A549 (cell line): ENCODE data around the gene CDH6. TPM values are rescaled to one million over a fixed set of nuclear protein-coding genes. Genes with fewer than 3 reads are reported as not detected.

Experiments
- ATAC-seq, 2 experiments: fragments of 200-7000 bp in 1 of 2; fragments of >200 bp in 1 of 2; cut with Nextera tagmentation in 1 of 2; cut with Tn5 transposase in 1 of 2; 3 replicates each; pipeline versions ENCODE4 v1.8.0 to v1.9.1; 2018 to 2020; ENCODE audit warnings: mild to moderate bottlenecking in 1 of 2, moderate library complexity in 1 of 2
- CTCF ChIA-PET: fragments of 300-600 bp; sonication (Branson Sonifier 250); formaldehyde crosslinking; extraction: SDS; loops from one replicate; lab custom pipeline; 2021; ENCODE audit warnings: antibody characterized with exemption, inconsistent platforms; lab: Yijun Ruan, JAX
- POLR2A ChIA-PET: fragments of 350-600 bp; formaldehyde crosslinking; extraction: SDS; loops from one replicate; lab custom pipeline; 2021; ENCODE audit warnings: antibody characterized with exemption, inconsistent platforms; lab: Yijun Ruan, JAX
- DNase-seq, 2 experiments: peaks; one replicate each; pipeline versions ENCODE4 v3.0.0 to v3.0.0-alpha.2; 2011 to 2016; ENCODE audit warnings: low read depth in 1 of 2, low spot score in 1 of 2
- FAIRE-seq: peaks from 2 replicates; lab custom pipeline; 2011; peaks lifted over from hg19 to GRCh38; lab: Jason Lieb, UNC
- H3K27ac ChIP-seq, 2 experiments: fragments of >200 bp; sonication (Bioruptor Twin); formaldehyde crosslinking; 3 replicates each; pipeline ENCODE4 v1.5.1; 2016 to 2017
- H3K4me1 ChIP-seq: fragments of >200 bp; sonication (Bioruptor Twin); formaldehyde crosslinking; 3 replicates; pipeline ENCODE4 v1.6.1; 2016
- H3K4me2 ChIP-seq: fragments of >200 bp; sonication (Bioruptor Twin); formaldehyde crosslinking; 3 replicates; pipeline ENCODE4 v1.6.1; 2016
- H3K4me3 ChIP-seq: fragments of >200 bp; sonication (Bioruptor Twin); formaldehyde crosslinking; 3 replicates; pipeline ENCODE4 v1.5.1; 2016
- H3K9me3 ChIP-seq: fragments of >200 bp; sonication (Bioruptor Twin); formaldehyde crosslinking; 3 replicates; pipeline ENCODE4 v1.6.1; 2016
- CHD2 ChIP-seq: fragments of 150-350 bp; IDR thresholded peaks from 2 replicates; pipeline ENCODE4 v1.6.1; 2014; ENCODE audit warnings: low read length; ENCODE audit not compliant: partially characterized antibody
- CHD4 ChIP-seq: fragments of 200-600 bp; sonication (generic); IDR thresholded peaks from 2 replicates; pipeline ENCODE4 v1.6.1; 2016; ENCODE audit warnings: antibody characterized with exemption, mild to moderate bottlenecking, borderline replicate concordance
- FOXS1 ChIP-seq: fragments of 250-450 bp; sonication (Bioruptor Pico); IDR thresholded peaks from 2 replicates; pipeline ENCODE4 v1.5.0; 2020; ENCODE audit warnings: mild to moderate bottlenecking, moderate library complexity
- HEYL ChIP-seq: fragments of 250-450 bp; sonication (Bioruptor Pico); IDR thresholded peaks from 2 replicates; pipeline ENCODE4 v1.8.0; 2021; ENCODE audit warnings: mild to moderate bottlenecking, moderate library complexity
- HOXB5 ChIP-seq: fragments of 250-450 bp; sonication (Bioruptor Pico); IDR thresholded peaks from 2 replicates; pipeline ENCODE4 v1.5.0; 2020; ENCODE audit warnings: mild to moderate bottlenecking, moderate library complexity
- JUNB ChIP-seq: fragments of >200 bp; sonication (Bioruptor Twin); formaldehyde crosslinking; IDR thresholded peaks from 2 replicates; pipeline ENCODE4 v1.6.1; 2016
- KDM1A ChIP-seq: fragments of 200-600 bp; sonication (generic); IDR thresholded peaks from 2 replicates; pipeline ENCODE4 v1.6.1; 2016; ENCODE audit warnings: low read depth, mild to moderate bottlenecking
- MYC ChIP-seq: IDR thresholded peaks from 2 replicates; pipeline ENCODE4 v1.6.1; 2012; ENCODE audit warnings: mild to moderate bottlenecking, inconsistent platforms, low read length, improper control_type of control experiment, borderline replicate concordance
- NPAS2 ChIP-seq: fragments of 250-450 bp; sonication (Bioruptor Pico); IDR thresholded peaks from 2 replicates; pipeline ENCODE4 v1.8.0; 2022; ENCODE audit warnings: mild to moderate bottlenecking, moderate library complexity, borderline replicate concordance
- NR3C1 ChIP-seq: fragments of >200 bp; sonication (Bioruptor Twin); formaldehyde crosslinking; IDR thresholded peaks from 3 replicates; pipeline ENCODE4 v1.6.1; 2017
- PHF8 ChIP-seq: fragments of 200-600 bp; sonication (generic); IDR thresholded peaks from 2 replicates; pipeline ENCODE4 v1.6.1; 2016; ENCODE audit warnings: low read depth, mild to moderate bottlenecking, antibody characterized with exemption, moderate library complexity, borderline replicate concordance
- POLR2AphosphoS2 ChIP-seq: conservative IDR thresholded peaks from 2 replicates; pipeline ENCODE4 v1.6.1; 2012; ENCODE audit warnings: low read length, improper control_type of control experiment, inconsistent platforms
- RCOR1 ChIP-seq: fragments of 150-350 bp; IDR thresholded peaks from 2 replicates; pipeline ENCODE4 v1.6.1; 2014; ENCODE audit warnings: antibody characterized with exemption, low read length, low read depth
- REST ChIP-seq: fragments of 200-600 bp; sonication (generic); IDR thresholded peaks from 2 replicates; pipeline ENCODE4 v1.6.1; 2016; ENCODE audit warnings: antibody characterized with exemption, mild to moderate bottlenecking, moderate library complexity
- RFX5 ChIP-seq: fragments of 450-650 bp; IDR thresholded peaks from 2 replicates; pipeline ENCODE4 v1.7.1; 2014; ENCODE audit warnings: antibody characterized with exemption, mild to moderate bottlenecking, moderate library complexity
- RNF2 ChIP-seq: fragments of 200-600 bp; sonication (generic); IDR thresholded peaks from 2 replicates; pipeline ENCODE4 v1.6.1; 2016; ENCODE audit warnings: low read depth, mild to moderate bottlenecking, antibody characterized with exemption, moderate library complexity, borderline replicate concordance
- SMC3 ChIP-seq: fragments of >200 bp; sonication (Bioruptor Twin); formaldehyde crosslinking; IDR thresholded peaks from 3 replicates; pipeline ENCODE4 v1.6.1; 2018; ENCODE audit warnings: inconsistent platforms
- TP53 ChIP-seq: fragments of 250-450 bp; sonication (Bioruptor Pico); IDR thresholded peaks from 2 replicates; pipeline ENCODE4 v1.5.0; 2021; ENCODE audit warnings: mild to moderate bottlenecking, moderate library complexity
- WGBS: methylation state at CpG from one replicate; pipeline ENCODE4 v1.1.6; 2017; ENCODE audit errors: missing lambda C conversion rate; 5-methylcytosine and 5-hydroxymethylcytosine counted together
- polyA plus RNA-seq, 4 experiments: library from polyadenylated mRNA; depleted of rRNA in 3 of 4; stranded (reverse); fragments of >200 nt; fragmentation: RNase III in 1 of 4; extraction: RNeasy Plus Mini Kit Qiagen cat#74134 plus additional on column Dnase treatment in 1 of 4; gene quantifications; 2 replicates in 3 of 4; 3 replicates in 1 of 4; pipeline ENCODE4 v1.2.3, GENCODE V29; 2011 to 2017
- TF ChIP-seq, protein P1 (sequence below): fragments of 450-650 bp; IDR thresholded peaks from 2 replicates; pipeline ENCODE4 v1.6.1; 2014; ENCODE audit warnings: antibody characterized with exemption

CDH6 gene
- polyA plus RNA-seq, 2 of the 4 experiments (the other 2 are of a cell fraction): 0.25 to 0.61 TPM

GRCh38 chr5:31303688-31304087, 110.2 kb downstream of the CDH6 start:
- Histone ChIP-seq H3K4me1 (no peaks in the 10 kb centered on the region), H3K4me2 (no peak overlapping the region), H3K9me3 (no peaks in the 10 kb centered on the region), H3K4me3 (no peak overlapping the region), H3K27ac (no peak overlapping the region)
- DNase-seq (no peak), ATAC-seq (no peak), FAIRE-seq (no peak)
- POLR2A ChIA-PET: no interaction called here
- CTCF ChIA-PET: no interaction called here
- TF ChIP-seq JUNB (no peak), FOXS1 (CRISPR knock-in tag) (no peak), CHD4 (no peak), PHF8 (no peak), RCOR1 (no peak), HOXB5 (CRISPR knock-in tag) (no peak), NPAS2 (CRISPR knock-in tag) (no peak), REST (no peak), CHD2 (no peak)
- WGBS: 39% methylated on average over 5 of the region's 5 CpGs

- WGBS: 57% methylated on average over 13 of the region's 13 CpGs
- ChIA-PET CTCF (no interaction called here), POLR2A (no interaction called here)
- no peak for TF ChIP-seq RFX5
- TF ChIP-seq MYC: no peak
- TF ChIP-seq TP53 (CRISPR knock-in tag): no peak
- TF ChIP-seq KDM1A: no peak
- DNase-seq: no peak
- H3K4me2 ChIP-seq: no peak overlapping the region
- H3K4me1 ChIP-seq: no peaks in the 10 kb centered on the region
- no peak for ATAC-seq
- no peak for FAIRE-seq
- no peak overlapping the region for H3K4me3 ChIP-seq
- H3K27ac ChIP-seq: no peak overlapping the region
- no peaks in the 10 kb centered on the region for H3K9me3 ChIP-seq
Observed at GRCh38 chr5:31317665-31318064, 124.2 kb downstream of the CDH6 start.

DNA sequence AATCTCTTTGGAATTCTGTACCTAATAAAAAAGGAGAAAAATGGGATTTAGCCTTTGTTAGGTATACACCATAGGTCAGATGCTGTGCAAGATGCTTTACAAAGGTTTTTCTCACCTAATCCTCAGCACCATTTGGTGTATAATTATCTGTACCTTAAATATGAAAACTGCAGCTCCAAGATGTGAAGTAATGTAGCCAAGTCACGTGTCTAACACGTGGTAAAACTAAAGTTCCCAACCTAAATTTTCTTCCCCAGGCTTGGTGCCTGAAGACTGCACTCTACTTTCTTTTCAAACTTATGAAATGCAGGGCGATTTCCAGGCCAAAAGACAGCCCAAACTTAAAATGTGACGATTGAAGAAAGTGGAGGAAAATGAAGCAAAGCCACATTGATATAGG, 125.8 kb downstream of the CDH6 start:
- POLR2A ChIA-PET: no interaction called here
- FAIRE-seq: no peak

DNA sequence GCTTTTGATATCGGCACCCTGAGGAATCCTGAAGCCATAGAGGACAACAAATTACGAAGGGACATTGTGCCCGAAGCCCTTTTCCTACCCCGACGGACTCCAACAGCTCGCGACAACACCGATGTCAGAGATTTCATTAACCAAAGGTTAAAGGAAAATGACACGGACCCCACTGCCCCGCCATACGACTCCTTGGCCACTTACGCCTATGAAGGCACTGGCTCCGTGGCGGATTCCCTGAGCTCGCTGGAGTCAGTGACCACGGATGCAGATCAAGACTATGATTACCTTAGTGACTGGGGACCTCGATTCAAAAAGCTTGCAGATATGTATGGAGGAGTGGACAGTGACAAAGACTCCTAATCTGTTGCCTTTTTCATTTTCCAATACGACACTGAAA, 129.5 kb downstream of the CDH6 start:
- TF ChIP-seq POLR2AphosphoS2 (no peak), RNF2 (no peak), HEYL (CRISPR knock-in tag) (no peak)
- ATAC-seq: no peak
- WGBS: 66% methylated on average over 18 of the region's 18 CpGs
- FAIRE-seq: no peak
- no peak for DNase-seq
- POLR2A ChIA-PET: no interaction called here
- Histone ChIP-seq H3K4me2 (no peak overlapping the region), H3K27ac (no peak overlapping the region), H3K4me1 (no peaks in the 10 kb centered on the region), H3K9me3 (no peaks in the 10 kb centered on the region), H3K4me3 (no peak overlapping the region)
- CTCF ChIA-PET: no interaction called here

More for the DNA sequence above, 125.8 kb downstream of the CDH6 start:
- Histone ChIP-seq H3K4me3 (no peak overlapping the region), H3K4me1 (no peaks in the 10 kb centered on the region), H3K9me3 (no peaks in the 10 kb centered on the region), H3K4me2 (no peak overlapping the region), H3K27ac (no peak overlapping the region)
- CTCF ChIA-PET: interaction anchor here (0.5 kb wide), 1 partner anchor 84 kb away, joined by 3 read pairs; no protein-coding TSS in a partner anchor
- 13% methylated on average over 4 of the region's 4 CpGs for WGBS
- ATAC-seq: no peak
- no peak for DNase-seq
- TF ChIP-seq SMC3: no peak
- TF ChIP-seq, protein P1, sequence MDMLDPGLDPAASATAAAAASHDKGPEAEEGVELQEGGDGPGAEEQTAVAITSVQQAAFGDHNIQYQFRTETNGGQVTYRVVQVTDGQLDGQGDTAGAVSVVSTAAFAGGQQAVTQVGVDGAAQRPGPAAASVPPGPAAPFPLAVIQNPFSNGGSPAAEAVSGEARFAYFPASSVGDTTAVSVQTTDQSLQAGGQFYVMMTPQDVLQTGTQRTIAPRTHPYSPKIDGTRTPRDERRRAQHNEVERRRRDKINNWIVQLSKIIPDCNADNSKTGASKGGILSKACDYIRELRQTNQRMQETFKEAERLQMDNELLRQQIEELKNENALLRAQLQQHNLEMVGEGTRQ: peak; percentile 60
- no peak for TF ChIP-seq NR3C1
